Thyroid gland (tissue), 4 donors: Measurements from ENCODE around the gene TSPAN4. TPM values are rescaled to one million over a fixed set of nuclear protein-coding genes. Genes with fewer than 3 reads are reported as not detected.

ENCODE experiments used
- DNase-seq, 2 donors: peaks; one replicate each; pipeline ENCODE4 v3.0.0-alpha.2; 2019
- H3K27ac ChIP-seq, 3 donors: fragments of 200-600 bp; sonication (generic); 1 replicate in 2 of 3; 2 replicates in 1 of 3; pipeline ENCODE4 v1.5.1; 2016 to 2019; ENCODE audit warnings: mild to moderate bottlenecking in 1 of 3, moderate library complexity in 1 of 3
- H3K27me3 ChIP-seq: fragments of 200-600 bp; sonication (generic); one replicate; pipeline ENCODE4 v1.5.1; 2019
- H3K36me3 ChIP-seq, 2 donors: fragments of 200-600 bp; sonication (generic); one replicate each; pipeline ENCODE4 v1.5.1; 2016 to 2019
- H3K4me1 ChIP-seq, 2 donors: fragments of 200-600 bp; sonication (generic); one replicate each; pipeline ENCODE4 v1.5.1; 2017 to 2019
- H3K4me3 ChIP-seq, 3 donors: fragments of 200-600 bp; sonication (generic); replicated peaks in 1 of 3; 1 replicate in 2 of 3; 2 replicates in 1 of 3; pipeline ENCODE4 v1.5.1; 2016; ENCODE audit warnings: mild to moderate bottlenecking in 1 of 3
- H3K9me3 ChIP-seq: fragments of 200-600 bp; sonication (generic); one replicate; pipeline ENCODE4 v1.5.1; 2017
- POLR2A ChIP-seq, 2 donors: fragments of 450-650 bp; IDR thresholded peaks; one replicate each; pipeline ENCODE4 v1.6.1; 2017; ENCODE audit warnings: antibody characterized with exemption in 2 of 2, mild to moderate bottlenecking in 2 of 2, moderate library complexity in 1 of 2
- WGBS, 2 donors: methylation state at CpG; one replicate each; pipeline ENCODE4 v1.1.5; 2017; 5-methylcytosine and 5-hydroxymethylcytosine counted together
- intact Hi-C: fragments of 100-400 bp; cut with DNase I; formaldehyde crosslinking; loops from one replicate; pipeline ENCODE4 v1.15.1; 2023
- total RNA-seq, 4 donors: library from RNA; depleted of rRNA; stranded (reverse); fragments of >200 nt; gene quantifications; one replicate each; pipeline ENCODE4 v1.2.3, GENCODE V29; 2016
- TF ChIP-seq, protein P1 (sequence below), 6 experiments: fragments of 200-600 bp in 3 of 6; fragments of 450-650 bp in 3 of 6; sonication (generic) in 3 of 6; IDR thresholded peaks; one replicate each; pipeline ENCODE4 v1.5.1; 2016 to 2019; ENCODE audit warnings: antibody characterized with exemption in 6 of 6, mild to moderate bottlenecking in 2 of 6, inconsistent platforms in 1 of 6, moderate library complexity in 1 of 6

TSPAN4 gene
- total RNA-seq, 4 donors from 2014 or later = 86.1 to 127 (median 107) TPM

GRCh38 chr11:911890-912219, 69.2 kb downstream of the TSPAN4 start:
- Histone ChIP-seq H3K27ac (no peak overlapping the region), H3K4me3 (no peak overlapping the region), H3K27me3 (no peaks in the 10 kb centered on the region), H3K9me3 (no peaks in the 10 kb centered on the region), H3K4me1 (peaks cover 13 to 16% of the 10 kb centered on the region in 2 donors), H3K36me3 (no peaks in the 10 kb centered on the region)
- TF ChIP-seq, protein P1, sequence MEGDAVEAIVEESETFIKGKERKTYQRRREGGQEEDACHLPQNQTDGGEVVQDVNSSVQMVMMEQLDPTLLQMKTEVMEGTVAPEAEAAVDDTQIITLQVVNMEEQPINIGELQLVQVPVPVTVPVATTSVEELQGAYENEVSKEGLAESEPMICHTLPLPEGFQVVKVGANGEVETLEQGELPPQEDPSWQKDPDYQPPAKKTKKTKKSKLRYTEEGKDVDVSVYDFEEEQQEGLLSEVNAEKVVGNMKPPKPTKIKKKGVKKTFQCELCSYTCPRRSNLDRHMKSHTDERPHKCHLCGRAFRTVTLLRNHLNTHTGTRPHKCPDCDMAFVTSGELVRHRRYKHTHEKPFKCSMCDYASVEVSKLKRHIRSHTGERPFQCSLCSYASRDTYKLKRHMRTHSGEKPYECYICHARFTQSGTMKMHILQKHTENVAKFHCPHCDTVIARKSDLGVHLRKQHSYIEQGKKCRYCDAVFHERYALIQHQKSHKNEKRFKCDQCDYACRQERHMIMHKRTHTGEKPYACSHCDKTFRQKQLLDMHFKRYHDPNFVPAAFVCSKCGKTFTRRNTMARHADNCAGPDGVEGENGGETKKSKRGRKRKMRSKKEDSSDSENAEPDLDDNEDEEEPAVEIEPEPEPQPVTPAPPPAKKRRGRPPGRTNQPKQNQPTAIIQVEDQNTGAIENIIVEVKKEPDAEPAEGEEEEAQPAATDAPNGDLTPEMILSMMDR (IDR thresholded peaks at IDR 0.05) = no peak
- no peak for TF ChIP-seq POLR2A (IDR thresholded peaks at IDR 0.05)
- DNase-seq = no peak
- 94 to 98% methylated on average over 11 of the region's 11 CpGs for WGBS, 2 donors
- intact Hi-C loops = loop anchor here (10.0 kb wide), 1 partner anchor 87 kb away; the partner anchor contains the start of gene CRACR2B

DNA sequence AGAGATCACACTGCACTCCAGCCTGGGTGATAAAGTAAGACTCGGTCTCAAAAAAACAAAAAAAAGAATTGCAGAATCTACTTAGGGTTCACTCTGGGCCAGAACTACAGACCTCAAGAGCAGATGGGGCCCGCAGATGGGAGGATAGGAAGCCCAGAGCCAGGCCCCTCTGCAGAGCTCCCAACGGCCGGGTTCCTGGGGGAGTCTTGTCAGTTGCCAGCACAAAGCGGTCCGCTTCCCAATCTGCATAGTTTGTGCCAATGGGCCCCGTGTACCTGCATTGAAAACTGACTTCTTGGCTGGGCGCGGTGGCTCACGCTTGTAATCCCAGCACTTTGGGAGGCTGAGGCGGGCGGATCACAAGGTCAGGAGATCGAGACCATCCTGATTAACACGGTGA, 69.6 kb downstream of the TSPAN4 start:
- no peaks in the 10 kb centered on the region for H3K9me3 ChIP-seq
- DNase-seq = no peak
- no peak overlapping the region for H3K4me3 ChIP-seq

GRCh38 chr11:913043-913442, 70.4 kb downstream of the TSPAN4 start:
- intact Hi-C loops = loop anchor here (10.0 kb wide), 1 partner anchor 88 kb away; the partner anchor contains the start of gene CRACR2B
- no peak overlapping the region for H3K27ac ChIP-seq
- no peaks in the 10 kb centered on the region for H3K36me3 ChIP-seq
- H3K4me3 ChIP-seq = no peak overlapping the region
- 88 to 89% methylated on average over 4 of the region's 4 CpGs for WGBS, 2 donors
- H3K27me3 ChIP-seq = no peaks in the 10 kb centered on the region
- no peak for DNase-seq
- H3K4me1 ChIP-seq = peaks cover 13 to 16% of the 10 kb centered on the region in 2 donors
- H3K9me3 ChIP-seq = no peaks in the 10 kb centered on the region
- TF ChIP-seq POLR2A (IDR thresholded peaks at IDR 0.05) = no peak
- TF ChIP-seq, protein P1 (IDR thresholded peaks at IDR 0.05) = no peak

More for the DNA sequence above, 69.6 kb downstream of the TSPAN4 start:
- TF ChIP-seq, protein P1 (IDR thresholded peaks at IDR 0.05) = no peak
- TF ChIP-seq POLR2A (IDR thresholded peaks at IDR 0.05) = no peak
- H3K36me3 ChIP-seq = no peaks in the 10 kb centered on the region
- peaks cover 13 to 16% of the 10 kb centered on the region in 2 donors for H3K4me1 ChIP-seq
- intact Hi-C loops = loop anchor here (10.0 kb wide), 1 partner anchor 87 kb away; the partner anchor contains the start of gene CRACR2B
- 96 to 97% methylated on average over 13 to 14 of the region's 14 CpGs for WGBS, 2 donors
- no peak overlapping the region for H3K27ac ChIP-seq
- H3K27me3 ChIP-seq = no peaks in the 10 kb centered on the region

- TF ChIP-seq, protein P1 (IDR thresholded peaks at IDR 0.05) = no peak
- no peak for TF ChIP-seq POLR2A (IDR thresholded peaks at IDR 0.05)
- Histone ChIP-seq H3K27ac (peak overlapping the region in 1 of 3 donors; percentile 38), H3K36me3 (no peaks in the 10 kb centered on the region), H3K4me1 (peaks cover 13 to 19% of the 10 kb centered on the region in 2 donors), H3K27me3 (no peaks in the 10 kb centered on the region), H3K9me3 (no peaks in the 10 kb centered on the region), H3K4me3 (no peak overlapping the region)
- WGBS, 2 donors = 66 to 69% methylated on average over 4 of the region's 5 CpGs
- DNase-seq = no peak
- intact Hi-C loops = loop anchor here (10.0 kb wide), 1 partner anchor 89 kb away; the partner anchor contains the start of gene CRACR2B
Observed at GRCh38 chr11:914204-914603, 71.6 kb downstream of the TSPAN4 start.

DNA sequence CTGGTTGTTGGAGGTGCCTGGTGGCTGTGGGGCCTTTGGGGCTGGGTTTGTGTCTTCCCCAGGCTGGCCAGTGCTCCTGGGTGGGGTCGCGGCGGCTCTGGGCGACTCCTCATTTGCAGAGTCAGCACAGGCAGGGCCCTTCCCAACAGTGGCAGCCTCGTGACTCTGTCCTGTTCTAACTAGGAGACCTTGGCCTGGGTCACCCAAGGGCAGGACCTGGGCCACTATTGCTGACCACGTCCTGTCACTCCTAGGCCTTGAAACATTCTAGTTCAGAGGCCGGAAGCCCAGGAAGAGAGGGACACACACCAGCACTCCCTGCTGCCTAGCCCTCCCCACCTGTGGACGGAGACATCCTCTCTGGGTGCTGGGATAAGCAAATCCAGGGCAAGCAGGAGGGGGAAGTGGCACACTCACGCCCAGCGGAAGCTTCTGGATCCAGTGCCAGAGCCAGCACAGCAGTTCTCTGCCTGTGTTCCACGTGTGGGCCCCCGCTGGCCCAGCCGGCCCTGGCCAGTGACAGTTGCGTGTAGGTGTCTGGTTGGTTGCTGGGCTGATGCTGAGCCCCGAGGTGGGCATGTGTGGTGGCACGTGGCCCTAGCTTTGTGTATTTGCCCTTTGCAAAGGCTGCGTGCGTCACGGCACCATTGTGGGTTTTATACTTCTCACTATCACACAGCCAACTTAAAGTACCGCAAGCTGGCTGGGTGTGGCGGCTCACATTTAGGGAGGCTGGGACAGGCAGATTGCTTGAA, 72.3 kb downstream of the TSPAN4 start:
- intact Hi-C loops = loop anchor here (10.0 kb wide), 1 partner anchor 90 kb away; the partner anchor contains the start of gene CRACR2B
- no peaks in the 10 kb centered on the region for H3K27me3 ChIP-seq
- TF ChIP-seq, protein P1 (IDR thresholded peaks at IDR 0.05) = no peak
- no peak for TF ChIP-seq POLR2A (IDR thresholded peaks at IDR 0.05)
- peak; percentile 35 to 40 for DNase-seq
- H3K9me3 ChIP-seq = no peaks in the 10 kb centered on the region
- peaks cover 8 to 13% of the 10 kb centered on the region in 2 donors for H3K4me1 ChIP-seq
- WGBS, 2 donors = 73 to 82% methylated on average over 14 to 16 of the region's 21 CpGs
- H3K27ac ChIP-seq = peak overlapping the region in 1 of 3 donors; percentile 38
- H3K4me3 ChIP-seq = no peak overlapping the region
- no peaks in the 10 kb centered on the region for H3K36me3 ChIP-seq
